ENCODE data around the gene AMOT.

DNA sequence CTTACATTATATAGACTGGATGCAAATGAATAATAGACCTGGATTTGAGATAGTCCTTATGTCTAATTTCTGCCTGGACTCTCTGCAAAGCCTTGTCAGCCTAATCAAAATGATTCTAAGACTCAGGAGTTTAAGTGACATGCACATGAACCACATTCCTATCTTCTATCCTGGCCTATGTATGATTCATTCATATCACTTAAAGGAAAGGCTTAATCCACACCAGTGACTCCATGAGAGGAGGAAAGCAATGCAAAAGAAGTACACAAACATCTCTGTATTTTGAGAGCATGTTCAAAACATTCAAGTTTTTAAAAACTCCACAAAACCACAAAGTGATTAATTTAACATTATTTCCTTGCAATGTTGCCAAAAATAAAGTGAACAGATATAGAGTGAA, 14.6 kb downstream of the AMOT start:
- no peak for TF ChIP-seq EGR1 (IDR thresholded peaks at IDR 0.05; ENCODE audit: low read depth in 2 of 2)
- TF ChIP-seq, protein P1, sequence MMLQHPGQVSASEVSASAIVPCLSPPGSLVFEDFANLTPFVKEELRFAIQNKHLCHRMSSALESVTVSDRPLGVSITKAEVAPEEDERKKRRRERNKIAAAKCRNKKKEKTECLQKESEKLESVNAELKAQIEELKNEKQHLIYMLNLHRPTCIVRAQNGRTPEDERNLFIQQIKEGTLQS (IDR thresholded peaks at IDR 0.05), result no peak
- no peak for TF ChIP-seq CTCF (IDR thresholded peaks at IDR 0.05; ENCODE audit: low read depth, low read length, missing input control)
- no peak for TF ChIP-seq YY1 (IDR thresholded peaks at IDR 0.05)
- TF ChIP-seq, protein P2, sequence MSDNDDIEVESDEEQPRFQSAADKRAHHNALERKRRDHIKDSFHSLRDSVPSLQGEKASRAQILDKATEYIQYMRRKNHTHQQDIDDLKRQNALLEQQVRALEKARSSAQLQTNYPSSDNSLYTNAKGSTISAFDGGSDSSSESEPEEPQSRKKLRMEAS (IDR thresholded peaks at IDR 0.05), result no peak
- no peak for TF ChIP-seq FOXA1 (IDR thresholded peaks at IDR 0.05)
- TF ChIP-seq RAD21 (IDR thresholded peaks at IDR 0.05), result no peak
- no peak for TF ChIP-seq TAF1 (conservative IDR thresholded peaks at IDR 0.05)
- no peak for TF ChIP-seq REST (IDR thresholded peaks at IDR 0.05)
- no peak for TF ChIP-seq JUND (IDR thresholded peaks at IDR 0.05)
- no peak for TF ChIP-seq GABPA (IDR thresholded peaks at IDR 0.05 in 1 of 2, conservative IDR thresholded peaks at IDR 0.05 in 1 of 2)
- no peak for TF ChIP-seq HNF4G (IDR thresholded peaks at IDR 0.05)

Measured in liver (tissue), 3 donors.